ENCODE measurements around the gene CDC42BPG. TPM values are rescaled to one million over a fixed set of nuclear protein-coding genes. Genes with fewer than 3 reads are reported as not detected.

CDC42BPG gene
- total and polyA plus RNA-seq, 9 of the 15 experiments (the other 6 are each of a cell fraction or from before 2014, with no cell fraction given), result 0.04 to 8.8 (median 2.1) TPM

GRCh38 chr11:64854534-64855502 lies 10.4 kb upstream of the CDC42BPG start:
- no peak overlapping the region for H3K4me3 ChIP-seq
- in situ Hi-C loops (cut with MboI) (no loop called here), intact Hi-C loops (cut with micrococcal nuclease) (no loop called here)
- peaks cover 35 to 79% of the 10 kb centered on the region in 2 experiments for H3K4me1 ChIP-seq (replicated peaks in 1 of 2; ENCODE audit: control insufficient read depth in 2 of 2, insufficient read depth in 2 of 2, low read length in 2 of 2)
- peaks cover 3% of the 10 kb centered on the region; the same call in 2 of the 3 replicates for H3K79me2 ChIP-seq (ENCODE audit: control insufficient read depth, insufficient read depth, low read length)
- POLR2A ChIA-PET, result interaction anchor here (1.0 to 1.7 kb wide), 5 partner anchors 10 to 263 kb away, joined by 3 to 12 read pairs (median 4); partner anchors contain the start of genes CDC42BPG, EHD1 and ZNHIT2
- H3K36me3 ChIP-seq (ENCODE audit: control insufficient read depth, insufficient read depth, low read length), result peaks cover 57% of the 10 kb centered on the region; the same call in 2 of the 3 replicates
- peak overlapping the region; percentile 53; the same call in 1 of the 2 replicates for H3K4me2 ChIP-seq (ENCODE audit: insufficient read depth, low read length)
- peak; percentile 80 to 86 (median 83) for DNase-seq (ENCODE audit: extremely low read depth in 1 of 4, low spot score in 3 of 4)
- no peaks in the 10 kb centered on the region for H3K9me1 ChIP-seq (ENCODE audit: control insufficient read depth, insufficient read depth, low read length)
- H4K20me1 ChIP-seq (replicated peaks; ENCODE audit: control insufficient read depth, insufficient read depth, low read length), result no peaks in the 10 kb centered on the region
- CTCF ChIA-PET (ENCODE audit: low intra/inter-chr PET ratio), result no interaction called here
- 60% methylated on average over 32 of the region's 45 CpGs for WGBS (ENCODE audit: insufficient coverage, low coverage, missing lambda C conversion rate)
- BruUV-seq (replicated peaks), result no TSS peak
- peak overlapping the region; percentile 42 to 85; a peak in 3 of 4 replicates for H3K9ac ChIP-seq (ENCODE audit: insufficient read depth in 1 of 2, low read depth in 2 of 2, low read length in 2 of 2)
- FAIRE-seq, result peak; percentile 96
- H2AFZ ChIP-seq (ENCODE audit: low read depth, low read length), result peak overlapping the region; percentile 56; the same call in 1 of the 2 replicates
- no peaks in the 10 kb centered on the region for H3K27me3 ChIP-seq (ENCODE audit: control insufficient read depth in 2 of 2, insufficient read depth in 2 of 2, low read length in 2 of 2)
- H3K9me3 ChIP-seq (replicated peaks; ENCODE audit: control insufficient read depth, insufficient read depth, low read depth, low read length), result no peaks in the 10 kb centered on the region
- H3K27ac ChIP-seq (ENCODE audit: extremely low read depth, low read depth, low read length), result peak overlapping the region; percentile 70
- peak; percentile 85 for ATAC-seq
- TF ChIP-seq YY1 (IDR thresholded peaks at IDR 0.05; ENCODE audit: borderline replicate concordance in 1 of 3, control insufficient read depth in 1 of 3, extremely low read depth in 1 of 3, insufficient read depth in 3 of 3, insufficient read length in 1 of 3, insufficient replicate concordance in 2 of 3, low read depth in 1 of 3, low read length in 2 of 3) (peak in 1 of 3 experiments; percentile 10), ZNF778 (CRISPR knock-in tag; IDR thresholded peaks at IDR 0.05) (no peak), TRIM28 (IDR thresholded peaks at IDR 0.05) (no peak), MYC (IDR thresholded peaks at IDR 0.05; ENCODE audit: low read depth, low read length) (peak; percentile 30; the same call in 1 of the 2 replicates), MYC (CRISPR knock-in tag; IDR thresholded peaks at IDR 0.05; ENCODE audit: borderline replicate concordance, low read depth) (no peak), HNRNPH1 (optimal IDR thresholded peaks at IDR 0.05; ENCODE audit: low read depth, low read length) (no peak), SP1 (CRISPR knock-in tag; IDR thresholded peaks at IDR 0.05) (peak; percentile 34; the same call in 1 of the 2 replicates), KDM4B (IDR thresholded peaks at IDR 0.05; ENCODE audit: borderline replicate concordance in 2 of 2, low read depth in 1 of 2) (no peak), GTF2F1 (IDR thresholded peaks at IDR 0.05; ENCODE audit: low read depth, low read length) (no peak), KLF10 (CRISPR knock-in tag; IDR thresholded peaks at IDR 0.05) (no peak), DMBX1 (CRISPR knock-in tag; IDR thresholded peaks at IDR 0.05; ENCODE audit: borderline replicate concordance) (peak; percentile 83), DPF2 (IDR thresholded peaks at IDR 0.05) (peak; percentile 96)

Data from K562 (cell line).